Stimulated activated naive CD4-positive, alpha-beta T cell treated with Interleukin-2 at 50 U/mL for 16 hours (primary cell): ENCODE data around the gene NOP53.
"Not testable (repeated sequence)": the region's sequence is repeated elsewhere in the genome, so short reads cannot be mapped to it uniquely, and the experiment has no call there.

Experiments
- DNase-seq: peaks from one replicate; lab custom pipeline; 2025; lab: John Stamatoyannopoulos, UW

NOP53 gene

GRCh38 chr19:47755065-47755761, 9.9 kb downstream of the NOP53 start:
- no peak for DNase-seq

DNA sequence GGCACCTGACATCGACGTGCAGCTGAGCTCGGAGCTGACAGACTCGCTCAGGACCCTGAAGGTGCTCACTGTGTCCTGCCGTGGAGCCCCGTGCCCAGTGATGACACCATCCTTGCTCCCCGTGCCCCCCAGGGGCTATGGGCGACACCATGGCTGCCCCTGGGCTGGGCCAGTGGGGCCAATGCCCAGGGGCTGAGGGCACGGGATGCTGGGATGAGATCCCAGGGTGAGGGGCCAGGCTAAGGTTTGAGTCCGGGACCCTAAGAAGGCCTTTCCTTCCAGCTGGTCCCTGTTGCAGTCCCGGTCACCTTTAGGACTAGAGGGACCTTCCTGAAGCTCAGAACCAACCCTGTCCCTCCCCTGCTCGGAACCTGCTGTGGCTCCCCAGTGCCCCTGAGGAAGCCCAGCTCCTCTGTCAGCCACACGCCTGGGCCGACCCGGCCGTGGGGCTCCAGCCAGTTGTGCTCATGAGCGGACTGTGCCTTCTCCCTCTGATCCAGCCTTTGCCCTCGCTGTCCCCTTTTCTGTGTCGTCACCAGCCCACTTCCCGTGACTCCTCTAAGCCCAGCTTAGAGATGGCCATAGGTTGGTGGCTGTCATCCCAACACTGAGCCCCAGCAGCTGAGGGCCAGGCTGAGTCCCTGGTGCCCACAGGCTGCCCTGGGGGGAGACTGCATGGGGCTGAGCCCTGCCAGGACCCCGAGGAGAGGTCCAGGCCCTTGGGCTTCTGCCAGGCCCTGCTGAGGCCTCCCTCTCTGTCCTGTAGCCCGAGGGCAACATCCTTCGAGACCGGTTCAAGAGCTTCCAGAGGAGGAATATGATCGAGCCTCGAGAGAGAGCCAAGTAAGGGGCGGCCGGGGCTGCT, 10.6 kb downstream of the NOP53 start:
- no peak for DNase-seq

DNA sequence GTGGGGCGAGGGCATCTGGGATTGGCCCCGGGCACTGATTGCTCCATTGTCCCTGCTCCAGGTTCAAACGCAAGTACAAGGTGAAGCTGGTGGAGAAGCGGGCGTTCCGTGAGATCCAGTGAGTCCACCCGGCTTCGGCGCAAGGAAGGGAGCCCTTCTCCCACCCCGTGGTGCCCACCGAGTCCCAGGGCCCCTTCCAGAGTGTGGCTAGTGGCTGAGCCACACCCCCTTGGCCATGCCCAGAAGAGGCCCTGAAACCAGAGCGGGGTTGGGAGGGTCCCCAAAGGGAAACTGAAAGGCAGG, 11.2 kb downstream of the NOP53 start:
- no peak for DNase-seq

GRCh38 chr19:47756953-47757608, 11.7 kb downstream of the NOP53 start:
- DNase-seq = no peak

DNA sequence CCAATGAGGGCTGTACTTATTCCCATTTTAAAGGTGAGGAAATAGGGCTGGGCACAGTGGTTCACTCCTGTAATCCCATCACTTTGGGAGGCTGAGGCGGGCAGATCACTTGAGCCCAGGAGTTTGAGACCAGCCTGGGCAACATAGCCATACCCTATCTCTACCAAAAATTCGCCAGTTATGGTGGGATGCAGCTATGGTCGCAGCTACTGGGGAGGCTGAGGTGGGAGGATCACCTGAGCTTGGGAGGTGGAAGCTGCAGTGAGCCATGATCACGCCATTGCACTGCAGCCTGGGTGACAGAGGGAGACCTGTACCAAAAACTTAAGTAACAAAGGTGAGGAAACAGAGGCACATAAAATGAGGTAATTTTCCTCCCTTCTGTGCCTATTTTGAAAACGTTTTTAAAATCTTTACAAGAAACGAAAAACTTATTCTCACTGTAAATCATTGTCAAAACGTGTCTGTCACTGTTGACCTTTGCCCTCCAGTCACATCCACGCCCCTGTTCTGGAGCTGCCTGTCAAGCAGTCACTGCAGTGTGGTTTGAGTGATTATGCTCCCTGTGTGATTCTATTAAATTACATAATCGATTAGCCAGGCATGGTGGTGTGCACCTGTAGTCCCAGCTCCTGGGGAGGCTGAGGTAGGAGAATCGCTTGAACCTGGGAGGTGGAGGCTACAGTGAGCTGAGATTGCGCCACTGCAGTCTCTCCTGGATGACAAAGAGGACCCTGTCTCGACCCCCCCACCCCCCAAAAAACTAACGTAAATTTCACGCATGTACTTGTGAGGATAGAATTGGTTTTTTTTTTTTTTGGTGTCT, 12.5 kb downstream of the NOP53 start:
- DNase-seq = no peak

DNA sequence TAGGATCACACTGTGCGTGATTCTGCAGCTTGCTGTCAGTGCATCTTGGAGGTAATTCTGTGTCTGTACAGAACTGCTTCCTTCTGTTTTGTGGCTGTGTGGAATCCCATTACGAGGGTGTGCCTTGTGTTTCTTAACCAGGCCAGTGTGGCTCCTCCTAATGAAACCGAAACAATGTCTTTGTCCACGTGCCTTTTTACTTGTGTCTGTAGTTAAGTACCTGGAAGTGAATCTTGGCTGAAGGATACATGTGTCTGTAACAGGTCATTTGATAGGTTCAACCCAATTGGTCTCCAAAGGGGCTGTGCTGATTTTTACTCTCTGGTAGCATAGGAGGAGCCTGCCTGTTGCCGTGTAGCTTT, 13.1 kb downstream of the NOP53 start:
- DNase-seq = no peak

DNA sequence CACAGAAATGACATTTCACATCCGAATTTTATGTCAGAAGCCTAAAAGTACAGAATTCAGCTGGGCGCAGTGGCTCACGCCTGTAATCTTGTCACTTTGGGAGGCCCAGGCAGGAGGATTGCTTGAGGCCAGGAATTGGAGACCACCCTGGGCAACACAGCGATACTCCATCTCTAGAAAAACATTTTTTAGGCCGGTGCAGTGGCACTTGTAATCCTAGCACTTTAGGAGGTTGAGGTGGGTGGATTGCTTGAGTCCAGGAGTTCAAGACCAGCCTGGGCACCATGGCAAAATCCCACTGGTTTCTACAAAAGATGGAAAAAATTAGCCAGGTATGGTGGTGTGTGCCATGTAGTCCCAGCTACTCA, 15.3 kb downstream of the NOP53 start:
- DNase-seq = no peak

- no peak for DNase-seq
Observed at GRCh38 chr19:47761566-47761965, 16.2 kb downstream of the NOP53 start.

DNA sequence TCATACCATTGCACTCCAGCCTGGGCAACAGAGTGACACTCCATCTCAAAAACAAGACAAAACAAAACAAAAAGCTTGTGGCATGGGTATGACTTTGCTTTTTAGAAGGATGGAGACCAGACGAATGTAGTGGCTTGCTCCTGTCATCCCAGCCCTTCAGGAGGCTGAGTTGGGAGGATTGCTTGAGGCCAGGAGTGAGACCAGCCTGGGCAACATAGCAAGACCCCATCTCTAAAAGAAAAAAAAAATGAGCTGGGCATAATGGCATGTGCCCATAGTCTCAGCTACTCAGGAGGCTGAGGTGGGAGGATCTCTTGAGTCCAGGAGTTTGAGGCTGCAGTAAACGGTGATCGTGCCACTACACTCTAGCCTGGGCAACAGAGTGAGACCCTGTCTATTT, 16.8 kb downstream of the NOP53 start:
- DNase-seq = no peak

DNA sequence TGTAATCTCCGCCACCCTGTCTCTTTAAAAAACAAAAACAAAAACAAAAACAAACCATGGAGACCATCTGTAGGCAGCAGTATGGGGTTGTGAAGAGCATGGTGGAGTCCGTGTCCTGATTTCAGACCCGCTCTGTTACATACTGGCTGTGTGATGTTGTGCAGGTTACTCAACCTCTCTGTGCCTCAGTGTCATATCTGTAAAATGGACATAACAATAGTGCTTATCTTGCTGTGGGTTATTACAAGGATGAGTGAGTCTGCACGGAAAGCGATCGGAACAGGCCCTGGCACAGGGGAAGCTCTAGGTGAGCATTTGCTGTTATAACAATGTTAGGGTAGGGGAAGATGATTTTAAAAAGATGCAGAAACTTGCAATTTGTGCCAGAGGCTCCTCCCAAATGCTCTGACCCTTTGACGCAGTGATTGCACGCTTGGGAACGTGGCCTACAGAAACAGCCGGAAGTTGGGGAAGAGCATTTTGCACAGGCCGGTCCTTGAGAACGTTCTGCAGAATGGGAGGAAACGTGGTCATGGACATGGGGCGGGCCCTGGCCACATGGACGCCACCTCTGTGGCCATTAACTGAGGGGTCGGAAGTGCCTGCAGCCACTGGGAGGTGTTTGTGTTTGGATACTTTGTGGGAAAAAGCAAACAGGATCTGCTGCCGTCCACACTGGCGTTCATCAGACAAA, 17.4 kb downstream of the NOP53 start:
- no peak for DNase-seq

DNA sequence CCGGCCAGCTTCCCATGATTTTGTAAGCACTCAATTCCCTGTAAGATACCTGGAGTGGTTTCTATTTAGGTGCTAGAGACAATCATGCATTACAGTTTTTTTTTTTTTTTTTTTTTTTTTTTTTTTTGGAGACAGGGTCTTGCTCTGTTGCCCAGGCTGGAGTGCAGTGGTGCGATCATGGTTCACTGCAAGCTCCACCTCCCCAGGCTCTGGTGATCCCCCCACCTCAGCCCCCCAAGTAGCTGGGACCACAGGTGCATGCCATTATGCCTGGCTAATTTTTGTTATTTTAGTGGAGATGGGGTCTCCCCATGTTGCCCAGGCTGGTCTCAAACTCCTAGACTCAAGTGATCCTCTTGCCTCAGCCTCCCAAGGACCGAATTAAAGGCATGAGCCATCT, 19.4 kb downstream of the NOP53 start:
- not testable (repeated sequence) for DNase-seq

GRCh38 chr19:47765523-47766358, 20.4 kb downstream of the NOP53 start:
- DNase-seq = peak; percentile 26

- DNase-seq = no peak
Observed at GRCh38 chr19:47766359-47766620, 20.9 kb downstream of the NOP53 start.

GRCh38 chr19:47766670-47767069, 21.3 kb downstream of the NOP53 start:
- DNase-seq = no peak

DNA sequence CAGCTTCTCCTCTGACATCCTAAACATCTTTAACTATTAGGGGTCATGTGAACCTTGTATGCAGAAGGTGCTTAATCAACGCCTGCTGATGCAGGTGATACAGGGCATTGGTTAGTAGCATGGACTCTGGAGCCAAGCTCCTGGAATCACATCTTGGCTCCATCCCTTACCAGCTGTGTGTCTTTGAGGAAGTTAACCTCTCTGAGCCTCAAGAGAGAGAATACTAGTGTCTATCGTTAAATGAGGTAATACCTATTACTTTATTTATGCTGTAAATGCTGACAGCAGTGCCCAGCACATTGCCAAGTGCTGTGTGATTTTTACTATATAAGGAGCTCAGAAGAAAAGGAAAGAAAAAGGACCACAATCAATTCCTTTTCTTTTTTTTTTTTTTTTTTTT, 22.0 kb downstream of the NOP53 start:
- no peak for DNase-seq

- no peak for DNase-seq
Observed at GRCh38 chr19:47768604-47769003, 23.3 kb downstream of the NOP53 start.

DNA sequence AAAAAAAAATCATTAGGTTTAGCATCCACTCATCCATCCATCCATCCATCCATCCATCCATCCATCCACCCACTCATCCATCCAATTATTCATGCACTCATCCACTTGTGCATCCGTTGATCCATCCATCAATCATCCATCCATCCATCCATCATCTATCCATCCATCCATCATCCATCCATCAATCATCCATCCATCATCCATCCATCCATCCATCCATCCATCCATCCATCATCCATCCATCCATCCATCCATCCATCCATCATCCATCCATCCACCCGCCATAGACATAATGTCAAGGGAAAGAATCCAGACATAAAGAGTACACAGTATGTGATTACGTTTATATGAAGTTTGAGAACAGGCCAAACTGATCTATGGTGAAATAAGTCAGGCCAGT, 24.2 kb downstream of the NOP53 start:
- no peak for DNase-seq

DNA sequence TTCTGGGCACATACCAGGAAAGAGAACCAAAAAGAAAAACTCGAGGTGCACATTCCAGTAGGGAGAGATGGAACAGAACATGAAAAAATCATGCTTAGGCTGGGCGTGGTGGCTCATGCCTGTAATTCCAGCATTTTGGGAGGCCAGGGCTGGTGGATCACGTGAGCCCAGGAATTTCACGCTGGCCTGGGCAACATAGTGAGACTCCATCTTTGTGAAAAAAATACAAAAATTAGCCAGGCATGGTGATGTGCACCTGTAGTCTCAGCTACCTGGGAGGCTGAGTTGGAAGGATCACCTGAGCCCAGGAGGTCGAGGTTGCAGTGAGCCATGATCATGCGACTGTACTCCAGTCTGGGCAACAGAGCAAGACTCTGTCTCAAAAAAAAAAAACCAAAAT, 25.9 kb downstream of the NOP53 start:
- DNase-seq = not testable (repeated sequence)

- no peak for DNase-seq
Observed at GRCh38 chr19:47776568-47776967, 31.2 kb downstream of the NOP53 start.

DNA sequence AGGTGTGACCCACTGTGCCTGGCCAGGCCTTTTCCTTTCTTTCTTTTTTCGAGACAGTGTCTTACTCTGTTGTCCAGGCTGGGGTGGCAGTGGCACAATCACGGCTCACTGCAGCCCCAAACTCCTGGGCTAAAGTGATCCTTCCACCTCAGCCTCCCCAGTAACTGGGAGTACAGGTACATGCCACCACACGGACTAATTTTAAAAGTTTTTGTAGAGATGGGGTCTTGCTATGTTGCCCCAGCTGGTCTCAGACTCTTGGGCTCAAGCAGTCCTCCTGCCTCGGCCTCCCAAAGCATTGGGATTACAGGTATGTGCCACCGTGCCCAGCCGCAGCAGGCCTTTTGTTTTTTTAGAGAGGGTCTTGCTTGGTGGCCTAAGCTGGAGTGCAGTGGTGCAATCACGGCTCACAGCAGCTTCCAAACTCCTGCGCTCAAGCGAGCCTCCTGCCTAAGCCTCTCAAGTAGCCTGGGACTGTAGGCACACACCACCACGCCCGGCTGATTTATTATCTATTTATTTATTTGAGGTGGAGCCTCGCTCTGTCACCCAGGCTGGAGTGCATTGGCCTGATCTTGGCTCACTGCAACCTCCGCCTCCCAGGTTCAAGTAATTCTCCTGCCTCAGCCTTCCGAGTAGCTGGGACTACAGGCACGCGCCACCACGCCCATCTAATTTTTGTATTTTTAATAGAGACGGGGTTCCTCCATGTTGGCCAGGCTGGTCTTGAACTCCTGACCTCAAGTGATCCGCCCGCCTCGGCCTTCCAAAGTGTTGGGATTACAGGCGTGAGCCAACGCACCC, 32.1 kb downstream of the NOP53 start:
- not testable (repeated sequence) for DNase-seq
